Adrenal gland (tissue), 5 donors: Measurements from ENCODE around the gene NDST1.

ENCODE experiments used
- CTCF ChIP-seq, 6 experiments: fragments of 450-650 bp in 4 of 6; fragments of 200-600 bp in 2 of 6; sonication (generic) in 1 of 6; IDR thresholded peaks; 1 replicate in 5 of 6; 2 replicates in 1 of 6; pipeline versions ENCODE4 v1.5.1 to v1.8.0; 2016 to 2021; ENCODE audit warnings: antibody characterized with exemption in 6 of 6, mild to moderate bottlenecking in 2 of 6, moderate library complexity in 1 of 6
- POLR2A ChIP-seq, 2 donors: fragments of 450-650 bp; IDR thresholded peaks; one replicate each; pipeline ENCODE4 v1.6.1; 2017; ENCODE audit warnings: antibody characterized with exemption in 2 of 2, mild to moderate bottlenecking in 2 of 2, moderate library complexity in 1 of 2
- donor health status: DM: no; HTN: no; CAD: no.

DNA sequence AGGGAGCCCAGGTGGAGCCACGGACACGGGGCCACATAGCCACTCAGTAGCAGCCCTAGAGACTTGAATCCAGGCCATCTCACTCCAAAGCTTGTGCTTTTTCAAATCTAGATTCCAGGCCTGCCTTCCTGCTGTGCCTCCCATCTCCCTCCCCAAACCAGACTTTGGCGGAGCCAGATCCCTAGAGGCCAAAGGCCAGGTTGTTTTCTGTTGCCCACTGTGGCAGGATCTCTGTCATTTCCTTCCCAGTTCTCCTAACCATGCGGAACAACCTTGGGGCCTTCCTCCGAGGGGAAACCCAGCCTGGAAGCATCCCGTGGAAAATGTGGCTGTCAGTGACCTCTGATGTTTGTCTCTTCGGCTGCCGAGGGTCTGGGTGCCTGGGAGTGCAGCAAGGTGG lies 42.0 kb upstream of the NDST1 start:
- no peak for TF ChIP-seq POLR2A (IDR thresholded peaks at IDR 0.05)
- no peak for TF ChIP-seq CTCF (IDR thresholded peaks at IDR 0.05)
